ENCODE measurements around the gene CINP. TPM values are rescaled to one million over a fixed set of nuclear protein-coding genes. Genes with fewer than 3 reads are reported as not detected.
"Not testable (repeated sequence)": the region's sequence is repeated elsewhere in the genome, so short reads cannot be mapped to it uniquely, and the experiment has no call there.

The CINP gene
- total and polyA plus RNA-seq, 9 donors: 14.6 to 59.9 (median 26.6) TPM

DNA sequence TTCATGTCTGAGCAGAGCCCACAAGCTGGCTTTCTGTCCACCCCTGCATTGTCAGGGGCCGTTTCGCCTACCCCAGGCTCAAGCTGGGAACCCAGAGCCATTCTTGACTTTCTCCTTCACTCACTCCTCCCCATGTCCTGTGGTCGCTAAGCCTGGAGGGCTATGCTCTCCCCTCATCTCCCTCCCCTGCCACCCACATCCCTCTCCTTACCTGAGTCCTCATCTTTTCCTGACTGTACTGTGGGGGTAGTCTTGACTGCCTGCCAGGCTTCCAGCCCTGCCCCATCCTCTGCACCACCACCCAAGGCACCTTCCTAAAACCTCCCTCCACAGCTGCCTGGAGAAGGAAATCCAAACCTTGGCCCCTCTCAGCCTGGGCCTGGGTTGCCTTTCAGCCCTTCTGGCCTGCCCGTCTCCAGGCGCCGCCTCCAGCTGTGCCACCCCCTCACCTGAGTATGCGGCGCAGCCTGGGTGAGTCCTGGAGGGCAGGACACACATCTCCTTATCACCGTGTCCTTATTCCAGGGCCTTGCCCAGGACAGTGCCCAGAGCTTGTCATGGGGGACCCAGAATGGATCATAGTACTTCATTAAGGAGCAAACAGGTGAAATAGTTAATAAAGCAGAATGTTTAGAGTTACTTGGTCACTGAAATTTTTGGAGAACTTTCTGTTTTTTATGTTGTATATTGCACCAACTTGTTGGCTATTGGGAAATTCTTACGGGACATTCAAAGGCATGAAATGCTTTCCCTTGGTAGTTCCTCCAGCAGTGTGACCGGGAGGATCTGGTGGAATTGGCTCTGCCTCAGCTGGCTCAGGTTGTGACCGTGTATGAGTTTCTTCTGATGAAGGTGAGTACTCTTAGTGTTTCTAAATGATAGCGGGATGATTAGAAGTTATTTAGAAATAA, 28.6 kb downstream of the CINP start:
- Histone ChIP-seq H3K27ac (no peak overlapping the region), H3K27me3 (no peaks in the 10 kb centered on the region), H3K36me3 (no peaks in the 10 kb centered on the region), H3K9me3 (no peaks in the 10 kb centered on the region), H3K4me1 (ENCODE audit: insufficient read depth) (no peaks in the 10 kb centered on the region), H3K4me3 (no peak overlapping the region)
- WGBS, 3 donors: 92 to 97% (median 94%) methylated on average over 13 of the region's 13 CpGs
- TF ChIP-seq EP300 (IDR thresholded peaks at IDR 0.05): no peak
- no peak for TF ChIP-seq CTCF (IDR thresholded peaks at IDR 0.05)
- TF ChIP-seq POLR2A (IDR thresholded peaks at IDR 0.05): no peak
- intact Hi-C loops (cut with DNase I): no loop called here
- DNase-seq: no peak

- 84 to 88% (median 86%) methylated on average over 7 of the region's 7 CpGs for WGBS, 3 donors
- no peak for DNase-seq
- no peak overlapping the region for H3K27ac ChIP-seq
- TF ChIP-seq EP300 (IDR thresholded peaks at IDR 0.05): no peak
- no peaks in the 10 kb centered on the region for H3K36me3 ChIP-seq
- H3K4me1 ChIP-seq (ENCODE audit: insufficient read depth): no peaks in the 10 kb centered on the region
- H3K27me3 ChIP-seq: no peaks in the 10 kb centered on the region
- no peaks in the 10 kb centered on the region for H3K9me3 ChIP-seq
- no peak overlapping the region for H3K4me3 ChIP-seq
- intact Hi-C loops (cut with DNase I): no loop called here
Observed at GRCh38 chr14:102333390-102333789, 29.3 kb downstream of the CINP start.

GRCh38 chr14:102330806-102331205, 31.9 kb downstream of the CINP start:
- intact Hi-C loops (cut with DNase I): no loop called here
- H3K4me3 ChIP-seq: no peak overlapping the region
- no peak overlapping the region for H3K27ac ChIP-seq
- TF ChIP-seq EP300 (IDR thresholded peaks at IDR 0.05) (no peak), CTCF (IDR thresholded peaks at IDR 0.05) (no peak), POLR2A (IDR thresholded peaks at IDR 0.05) (no peak)
- H3K4me1 ChIP-seq (ENCODE audit: insufficient read depth): no peaks in the 10 kb centered on the region
- WGBS, 3 donors: 88 to 93% (median 89%) methylated on average over 8 of the region's 8 CpGs
- no peaks in the 10 kb centered on the region for H3K36me3 ChIP-seq
- no peak for DNase-seq
- no peaks in the 10 kb centered on the region for H3K9me3 ChIP-seq
- H3K27me3 ChIP-seq: no peaks in the 10 kb centered on the region

- H3K27ac ChIP-seq; H3K4me3 ChIP-seq; H3K9me3 ChIP-seq; H3K27me3 ChIP-seq; H3K36me3 ChIP-seq; DNase-seq; intact Hi-C loops (cut with DNase I); H3K4me1 ChIP-seq (ENCODE audit: insufficient read depth): not testable (repeated sequence)
- WGBS, 3 donors: 81 to 92% (median 86%) methylated on average over 6 of the region's 6 CpGs
Observed at GRCh38 chr14:102329381-102329780, 33.3 kb downstream of the CINP start.

DNA sequence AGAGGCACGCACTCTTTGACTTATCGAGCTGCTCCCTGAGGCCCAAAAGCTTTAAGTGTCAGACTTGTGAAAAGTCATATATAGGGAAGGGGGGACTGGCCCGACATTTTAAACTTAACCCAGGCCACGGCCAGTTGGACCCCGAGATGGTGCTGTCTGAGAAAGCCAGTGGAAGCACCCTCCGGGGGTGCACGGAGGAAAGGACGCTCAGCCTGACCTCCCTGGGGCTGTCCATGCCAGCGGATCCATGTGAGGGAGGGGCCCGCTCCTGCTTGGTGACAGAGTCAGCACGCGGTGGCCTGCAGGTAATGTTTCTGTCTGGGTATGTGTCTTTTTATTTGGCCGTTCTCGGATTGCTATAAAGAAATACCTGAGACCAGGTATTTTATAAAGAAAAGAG, 36.1 kb downstream of the CINP start:
- Histone ChIP-seq H3K36me3 (no peaks in the 10 kb centered on the region), H3K4me3 (no peak overlapping the region), H3K27ac (no peak overlapping the region), H3K4me1 (ENCODE audit: insufficient read depth) (no peaks in the 10 kb centered on the region), H3K27me3 (no peaks in the 10 kb centered on the region), H3K9me3 (no peaks in the 10 kb centered on the region)
- TF ChIP-seq CTCF (IDR thresholded peaks at IDR 0.05) (no peak), POLR2A (IDR thresholded peaks at IDR 0.05) (no peak), EP300 (IDR thresholded peaks at IDR 0.05) (no peak)
- WGBS, 3 donors: 89 to 93% (median 91%) methylated on average over 14 of the region's 14 CpGs
- DNase-seq: no peak
- intact Hi-C loops (cut with DNase I): no loop called here
